ENCODE measurements around the gene COPS7A. TPM values are rescaled to one million over a fixed set of nuclear protein-coding genes. Genes with fewer than 3 reads are reported as not detected.

The COPS7A gene
- polyA plus RNA-seq, 1 donor (not counting 4 experiments of a cell fraction or from before 2014, with no cell fraction given) = 85.4 TPM

- Histone ChIP-seq H3K79me2 (ENCODE audit: control insufficient read depth, insufficient read depth, low read length) (no peaks in the 10 kb centered on the region), H3K9me1 (ENCODE audit: control insufficient read depth, extremely low read depth, insufficient read depth, low read length) (no peaks in the 10 kb centered on the region), H3K4me2 (ENCODE audit: control insufficient read depth, extremely low read depth, insufficient read depth, low read depth, low read length) (peak overlapping the region; percentile 62), H3K27me3 (ENCODE audit: control insufficient read depth, extremely low read depth, insufficient read depth, low read length) (peaks cover 45% of the 10 kb centered on the region), H4K20me1 (ENCODE audit: control insufficient read depth, extremely low read depth, insufficient read depth, low read length) (no peaks in the 10 kb centered on the region), H3K36me3 (ENCODE audit: control insufficient read depth in 2 of 2, extremely low read depth in 1 of 2, insufficient read depth in 2 of 2, low read length in 2 of 2) (no peaks in the 10 kb centered on the region), H3K9me3 (ENCODE audit: control insufficient read depth, low read depth, low read length) (no peaks in the 10 kb centered on the region), H3K4me1 (ENCODE audit: control insufficient read depth, extremely low read depth, insufficient read depth, low read length) (peaks cover 3% of the 10 kb centered on the region), H2AFZ (ENCODE audit: control insufficient read depth, low read length) (no peak overlapping the region), H3K27ac (ENCODE audit: control insufficient read depth, insufficient read depth, low read length) (no peak overlapping the region), H3K4me3 (ENCODE audit: control insufficient read depth in 2 of 3, extremely low read depth in 1 of 3, insufficient read depth in 2 of 3, low read depth in 1 of 3, low read length in 3 of 3) (no peak overlapping the region), H3K9ac (ENCODE audit: control insufficient read depth, extremely low read depth, insufficient read depth, low read length) (no peak overlapping the region)
- DNase-seq (ENCODE audit: low read depth, low spot score) = no peak
- TF ChIP-seq CTCF (optimal IDR thresholded peaks at IDR 0.05 in 1 of 3, IDR thresholded peaks at IDR 0.05 in 1 of 3, conservative IDR thresholded peaks at IDR 0.05 in 1 of 3; ENCODE audit: extremely low read depth in 1 of 3, insufficient read depth in 2 of 3, low read length in 3 of 3) (no peak), EZH2 (IDR thresholded peaks at IDR 0.05; ENCODE audit: low read length) (peak; percentile 95)
- dilution Hi-C loops (cut with MboI; ENCODE audit: extremely low pct_ligation_motif_present, low sequenced_read_pairs) = no loop called here
- no peak for FAIRE-seq
These were observed 24.4 kb upstream of the COPS7A start for GRCh38 chr12:6699259-6699988.

DNA sequence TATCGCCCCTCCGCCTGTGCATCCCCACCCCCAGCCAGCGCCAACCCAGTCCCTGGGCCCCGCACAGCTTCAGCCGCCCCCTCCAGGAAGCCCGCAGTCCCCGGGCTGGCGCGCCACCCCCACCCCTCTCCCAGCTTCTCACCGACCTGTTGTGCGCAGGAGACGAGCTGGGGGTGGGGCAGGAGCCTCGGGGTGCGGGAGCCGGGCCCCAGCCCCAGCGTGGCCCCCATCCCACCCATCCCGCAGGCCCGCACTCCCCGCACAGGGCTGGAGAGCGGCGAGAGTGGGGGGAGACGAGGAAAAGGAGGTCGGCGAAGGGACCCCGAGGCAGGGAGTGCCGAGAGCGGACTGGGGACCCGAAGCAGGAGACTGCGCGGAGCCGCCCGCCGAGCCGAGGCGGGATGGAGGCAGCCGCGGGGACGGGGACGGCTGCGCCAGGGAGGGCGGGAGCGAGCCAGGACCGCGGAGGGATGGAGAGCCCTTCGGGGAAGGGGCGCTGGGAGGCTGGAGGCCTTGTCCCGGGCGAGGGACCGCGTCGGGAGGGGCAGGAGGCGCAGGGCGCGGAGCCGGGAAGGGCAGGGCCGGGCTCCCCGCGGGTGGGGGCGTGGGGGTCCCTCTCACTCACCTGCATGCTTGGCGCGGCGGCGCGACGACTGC is 23.7 kb upstream of the COPS7A start:
- no peak for DNase-seq (ENCODE audit: low read depth, low spot score)
- Histone ChIP-seq H3K4me3 (ENCODE audit: control insufficient read depth in 2 of 3, extremely low read depth in 1 of 3, insufficient read depth in 2 of 3, low read depth in 1 of 3, low read length in 3 of 3) (peak overlapping the region in 2 of 3 experiments; percentile 21 to 36), H3K9me1 (ENCODE audit: control insufficient read depth, extremely low read depth, insufficient read depth, low read length) (no peaks in the 10 kb centered on the region), H3K27me3 (ENCODE audit: control insufficient read depth, extremely low read depth, insufficient read depth, low read length) (peaks cover 50% of the 10 kb centered on the region), H3K79me2 (ENCODE audit: control insufficient read depth, insufficient read depth, low read length) (no peaks in the 10 kb centered on the region), H2AFZ (ENCODE audit: control insufficient read depth, low read length) (peak overlapping the region; percentile 27), H3K9me3 (ENCODE audit: control insufficient read depth, low read depth, low read length) (no peaks in the 10 kb centered on the region), H3K4me2 (ENCODE audit: control insufficient read depth, extremely low read depth, insufficient read depth, low read depth, low read length) (peak overlapping the region; percentile 62), H3K9ac (ENCODE audit: control insufficient read depth, extremely low read depth, insufficient read depth, low read length) (no peak overlapping the region), H3K4me1 (ENCODE audit: control insufficient read depth, extremely low read depth, insufficient read depth, low read length) (peaks cover 3% of the 10 kb centered on the region), H3K27ac (ENCODE audit: control insufficient read depth, insufficient read depth, low read length) (no peak overlapping the region), H3K36me3 (ENCODE audit: control insufficient read depth in 2 of 2, extremely low read depth in 1 of 2, insufficient read depth in 2 of 2, low read length in 2 of 2) (no peaks in the 10 kb centered on the region), H4K20me1 (ENCODE audit: control insufficient read depth, extremely low read depth, insufficient read depth, low read length) (no peaks in the 10 kb centered on the region)
- no peak for TF ChIP-seq CTCF (optimal IDR thresholded peaks at IDR 0.05 in 1 of 3, IDR thresholded peaks at IDR 0.05 in 1 of 3, conservative IDR thresholded peaks at IDR 0.05 in 1 of 3; ENCODE audit: extremely low read depth in 1 of 3, insufficient read depth in 2 of 3, low read length in 3 of 3)
- TF ChIP-seq EZH2 (IDR thresholded peaks at IDR 0.05; ENCODE audit: low read length) = no peak
- FAIRE-seq = no peak
- dilution Hi-C loops (cut with MboI; ENCODE audit: extremely low pct_ligation_motif_present, low sequenced_read_pairs) = no loop called here

Measured in keratinocyte (primary cell).